ENCODE measurements around the gene AMHR2. TPM values are rescaled to one million over a fixed set of nuclear protein-coding genes. Genes with fewer than 3 reads are reported as not detected.

AMHR2 gene
- total RNA-seq, 4 donors from 2014 or later = 0.40 TPM; not detected in 3

GRCh38 chr12:53464685-53465418 lies 41.2 kb downstream of the AMHR2 start:
- Histone ChIP-seq H3K4me3 (replicated peaks in 1 of 3) (no peak overlapping the region), H3K36me3 (peaks cover 100% of the 10 kb centered on the region in 2 donors), H3K4me1 (no peaks in the 10 kb centered on the region), H3K27me3 (no peaks in the 10 kb centered on the region), H3K27ac (no peak overlapping the region), H3K9me3 (no peaks in the 10 kb centered on the region)
- intact Hi-C loops (cut with DNase I) = no loop called here
- TF ChIP-seq POLR2A (IDR thresholded peaks at IDR 0.05) (no peak), CTCF (IDR thresholded peaks at IDR 0.05) (no peak)
- DNase-seq = no peak
- 88 to 89% methylated on average over 11 of the region's 11 CpGs for WGBS, 2 donors

GRCh38 chr12:53465679-53466078 lies 42.0 kb downstream of the AMHR2 start:
- WGBS, 2 donors = 65 to 75% methylated on average over 2 of the region's 2 CpGs
- no peaks in the 10 kb centered on the region for H3K4me1 ChIP-seq
- intact Hi-C loops (cut with DNase I) = no loop called here
- no peak overlapping the region for H3K27ac ChIP-seq
- no peaks in the 10 kb centered on the region for H3K27me3 ChIP-seq
- TF ChIP-seq CTCF (IDR thresholded peaks at IDR 0.05) (no peak), POLR2A (IDR thresholded peaks at IDR 0.05) (no peak)
- no peak overlapping the region for H3K4me3 ChIP-seq (replicated peaks in 1 of 3)
- H3K9me3 ChIP-seq = no peaks in the 10 kb centered on the region
- no peak for DNase-seq
- peaks cover 100% of the 10 kb centered on the region in 2 donors for H3K36me3 ChIP-seq

- Histone ChIP-seq H3K4me1 (no peaks in the 10 kb centered on the region), H3K9me3 (no peaks in the 10 kb centered on the region), H3K4me3 (replicated peaks in 1 of 3) (no peak overlapping the region), H3K36me3 (peaks cover 100% of the 10 kb centered on the region in 2 donors), H3K27me3 (no peaks in the 10 kb centered on the region), H3K27ac (no peak overlapping the region)
- DNase-seq = no peak
- no peak for TF ChIP-seq POLR2A (IDR thresholded peaks at IDR 0.05)
- TF ChIP-seq CTCF (IDR thresholded peaks at IDR 0.05) = no peak
- intact Hi-C loops (cut with DNase I) = no loop called here
- WGBS, 2 donors = 79 to 82% methylated on average over 4 of the region's 4 CpGs
Measured at GRCh38 chr12:53466640-53467039, 43.0 kb downstream of the AMHR2 start.

GRCh38 chr12:53467082-53467481 lies 43.4 kb downstream of the AMHR2 start:
- TF ChIP-seq POLR2A (IDR thresholded peaks at IDR 0.05) = no peak
- TF ChIP-seq CTCF (IDR thresholded peaks at IDR 0.05) = no peak
- Histone ChIP-seq H3K27me3 (no peaks in the 10 kb centered on the region), H3K27ac (no peak overlapping the region), H3K4me3 (replicated peaks in 1 of 3) (no peak overlapping the region), H3K4me1 (no peaks in the 10 kb centered on the region), H3K9me3 (no peaks in the 10 kb centered on the region), H3K36me3 (peaks cover 100% of the 10 kb centered on the region in 2 donors)
- 76 to 83% methylated on average over 5 of the region's 5 CpGs for WGBS, 2 donors
- no peak for DNase-seq
- intact Hi-C loops (cut with DNase I) = no loop called here

GRCh38 chr12:53467880-53468279 lies 44.2 kb downstream of the AMHR2 start:
- no peak for DNase-seq
- intact Hi-C loops (cut with DNase I) = no loop called here
- Histone ChIP-seq H3K27ac (no peak overlapping the region), H3K4me1 (no peaks in the 10 kb centered on the region), H3K36me3 (peaks cover 100% of the 10 kb centered on the region in 2 donors), H3K27me3 (no peaks in the 10 kb centered on the region), H3K9me3 (no peaks in the 10 kb centered on the region), H3K4me3 (replicated peaks in 1 of 3) (no peak overlapping the region)
- WGBS, 2 donors = 83 to 89% methylated on average over 2 of the region's 2 CpGs
- TF ChIP-seq POLR2A (IDR thresholded peaks at IDR 0.05) (no peak), CTCF (IDR thresholded peaks at IDR 0.05) (no peak)
